EL (cell line): ENCODE results near the gene HECW1.
"Not testable (repeated sequence)": the region's sequence is repeated elsewhere in the genome, so short reads cannot be mapped to it uniquely, and the experiment has no call there.

Experiments
- DNase-seq: peaks from one replicate; pipeline ENCODE4 v3.0.0-alpha.2; 2016

The HECW1 gene

DNA sequence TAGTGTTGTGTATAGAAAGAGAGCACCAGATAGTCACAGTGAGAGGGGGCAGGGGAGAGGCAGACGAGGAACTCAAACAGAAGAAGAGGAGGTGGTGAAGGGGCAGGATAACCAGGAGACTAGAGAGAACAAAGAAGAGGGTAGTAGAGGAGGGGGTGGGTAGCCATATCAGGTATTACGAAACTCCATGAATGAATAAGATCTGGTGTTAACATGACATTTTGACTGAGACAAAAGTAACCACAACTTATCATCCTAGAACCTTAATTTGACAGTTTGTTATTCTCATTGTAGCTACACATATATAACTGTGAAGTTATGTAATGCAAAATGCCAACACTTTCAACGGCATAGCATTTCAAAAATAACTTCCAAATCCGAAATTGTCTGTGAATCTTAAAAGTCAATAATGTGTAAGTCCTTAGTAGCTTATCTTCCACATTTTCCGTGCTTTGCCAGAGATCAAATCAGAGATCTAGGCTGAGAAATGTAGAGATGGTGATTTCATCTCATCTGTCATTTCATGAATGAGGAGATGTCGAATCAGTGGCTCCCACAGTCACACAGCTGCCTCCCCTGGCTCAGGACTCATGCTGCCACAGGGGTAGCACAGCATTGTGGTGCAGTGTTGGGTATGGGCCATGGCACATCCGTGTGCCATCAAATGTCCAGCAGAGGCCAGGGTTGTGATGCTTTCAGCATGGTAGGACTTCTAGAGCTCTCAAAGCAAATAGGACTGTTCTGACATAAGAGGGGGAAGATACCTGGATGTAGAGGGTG, 202.1 kb downstream of the HECW1 start:
- DNase-seq, result no peak

DNA sequence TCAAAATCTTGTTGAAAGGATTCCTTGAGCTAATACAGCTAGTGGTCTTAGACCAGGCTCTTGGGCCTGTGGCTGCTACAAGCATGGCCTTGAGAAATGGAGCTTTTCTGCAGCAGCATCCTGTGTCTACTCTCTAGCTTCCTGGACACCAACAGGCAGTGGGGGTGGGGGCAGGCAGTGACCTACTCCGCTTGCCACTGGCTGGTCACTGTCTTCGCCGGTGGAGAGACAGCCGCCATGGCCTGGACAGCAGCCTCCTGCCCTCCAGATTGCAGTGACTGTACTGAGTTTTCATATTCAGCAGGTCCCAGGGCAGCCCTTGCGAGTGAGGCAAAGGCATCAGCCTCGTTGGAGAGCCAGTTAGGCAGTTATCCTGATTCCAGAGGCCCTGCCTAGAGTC, 204.6 kb downstream of the HECW1 start:
- DNase-seq, result no peak

DNA sequence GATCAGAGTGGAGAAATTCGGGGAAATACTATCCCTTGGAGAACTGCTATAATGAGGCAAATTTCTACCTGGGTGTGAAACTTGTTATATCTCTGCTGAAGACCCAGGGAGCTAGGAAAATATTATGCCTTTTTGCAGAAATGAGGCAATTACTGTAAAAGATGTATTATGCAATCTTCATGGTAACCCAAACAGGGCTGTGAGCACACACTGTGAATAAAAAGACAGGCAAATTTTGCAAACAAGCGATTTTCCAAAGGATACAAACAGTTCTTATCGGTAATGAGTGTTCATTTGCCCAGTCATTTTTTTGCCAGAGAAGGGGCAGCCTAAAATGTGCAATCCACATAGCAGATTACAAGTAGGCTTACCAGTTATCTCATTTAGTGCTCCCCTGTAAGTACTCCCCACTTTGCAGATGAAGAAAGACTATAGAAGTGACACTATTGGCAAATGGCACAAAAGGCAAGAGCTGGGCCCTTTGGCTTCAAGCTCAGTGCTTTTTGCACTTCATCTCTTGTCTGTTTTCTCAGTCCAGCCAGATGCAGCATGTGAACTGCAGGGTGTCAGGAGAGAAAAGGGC, 205.8 kb downstream of the HECW1 start:
- DNase-seq, result no peak

DNA sequence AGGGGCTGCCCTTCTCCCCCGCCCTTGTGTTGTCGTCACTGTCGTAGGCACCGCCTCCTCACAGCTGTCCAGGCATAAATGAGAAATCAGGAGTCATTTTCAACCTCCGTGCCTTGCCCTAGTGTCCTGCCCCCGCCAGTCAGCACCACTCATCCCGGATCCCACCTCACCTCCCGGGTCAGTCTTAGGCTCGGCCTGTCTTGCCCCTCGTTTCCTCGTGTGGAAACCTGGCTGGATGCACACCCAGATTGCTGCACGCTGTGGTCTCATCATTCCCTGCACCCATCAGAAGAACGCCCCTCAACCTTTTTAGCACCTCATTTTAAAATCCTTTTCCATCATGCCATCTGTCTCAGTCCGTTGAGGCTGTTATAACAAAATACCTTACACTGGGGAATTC, 213.1 kb downstream of the HECW1 start:
- no peak for DNase-seq

DNA sequence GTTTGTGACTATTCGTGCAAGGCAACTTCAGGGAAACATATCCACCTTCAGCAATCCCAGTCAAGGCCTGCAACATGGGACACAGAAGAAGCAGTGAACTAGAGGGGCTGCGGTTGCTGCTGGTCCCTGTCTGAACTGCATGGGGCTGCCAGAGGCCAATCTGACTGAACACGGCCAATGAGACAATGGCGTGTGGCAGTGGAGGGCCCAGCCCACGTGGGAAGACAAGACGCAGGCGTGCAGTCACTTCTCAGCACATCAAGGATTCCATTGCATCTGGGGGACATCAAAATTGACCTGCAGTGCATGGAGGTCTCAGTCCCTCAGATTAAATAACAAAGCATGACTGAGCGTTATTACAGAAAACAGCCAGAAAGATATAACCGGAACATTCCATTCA, 215.9 kb downstream of the HECW1 start:
- no peak for DNase-seq

DNA sequence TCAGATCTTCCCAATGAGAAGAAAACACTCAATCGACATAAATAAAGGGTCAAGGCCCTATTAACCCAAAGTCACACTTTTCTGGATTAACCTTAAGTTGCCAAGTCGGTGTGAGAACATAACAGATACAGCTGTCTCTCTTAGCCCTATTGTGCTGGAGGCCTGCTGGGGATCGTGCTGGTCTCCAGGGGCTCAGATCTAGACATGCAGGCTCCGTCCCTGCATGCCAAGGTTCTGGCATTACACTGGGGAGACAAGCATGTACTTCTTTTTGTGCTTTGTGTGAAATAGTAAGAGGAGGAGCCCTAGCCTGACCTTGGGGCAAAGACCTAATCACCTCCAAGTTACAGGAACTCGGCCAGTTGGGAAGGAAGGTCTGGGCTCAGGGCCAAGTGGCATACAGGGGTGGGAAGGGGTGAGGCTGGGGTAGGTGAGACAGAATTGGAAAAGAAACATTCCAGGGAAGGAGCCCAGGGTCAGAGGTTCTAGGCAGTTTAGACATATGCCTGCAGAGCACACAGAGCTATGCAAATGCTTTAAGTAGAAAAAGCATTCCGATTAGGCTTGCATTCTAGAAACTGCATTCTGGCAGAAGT, 216.4 kb downstream of the HECW1 start:
- DNase-seq, result no peak

DNA sequence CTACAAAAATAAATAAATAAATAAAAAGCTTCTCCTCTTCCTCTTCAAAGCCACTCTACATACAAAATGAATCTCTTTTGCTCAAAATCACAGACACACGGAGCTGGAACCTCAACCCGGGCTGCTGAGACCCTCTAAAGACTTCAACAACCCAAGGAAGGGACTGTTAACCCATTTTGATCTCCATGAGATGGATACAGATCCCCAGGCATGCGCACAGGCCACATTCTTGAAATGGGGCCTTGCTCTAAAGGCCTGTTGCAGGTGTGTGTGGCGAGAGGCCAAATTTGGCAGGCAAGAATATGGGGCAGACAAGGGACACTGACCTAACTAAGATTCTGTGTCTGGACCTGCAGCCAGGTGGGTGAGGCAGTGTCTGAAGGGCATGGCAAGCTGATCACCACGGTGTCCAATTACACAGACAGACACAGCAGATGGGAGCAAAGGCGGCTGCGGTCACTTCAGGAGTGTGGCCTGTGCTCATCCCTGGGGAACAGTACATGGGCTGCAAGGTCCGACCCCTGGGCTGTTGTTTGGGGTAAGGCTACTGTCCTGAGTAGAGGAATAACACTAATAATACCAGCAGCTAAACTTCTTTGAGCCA, 219.8 kb downstream of the HECW1 start:
- DNase-seq, result no peak

DNA sequence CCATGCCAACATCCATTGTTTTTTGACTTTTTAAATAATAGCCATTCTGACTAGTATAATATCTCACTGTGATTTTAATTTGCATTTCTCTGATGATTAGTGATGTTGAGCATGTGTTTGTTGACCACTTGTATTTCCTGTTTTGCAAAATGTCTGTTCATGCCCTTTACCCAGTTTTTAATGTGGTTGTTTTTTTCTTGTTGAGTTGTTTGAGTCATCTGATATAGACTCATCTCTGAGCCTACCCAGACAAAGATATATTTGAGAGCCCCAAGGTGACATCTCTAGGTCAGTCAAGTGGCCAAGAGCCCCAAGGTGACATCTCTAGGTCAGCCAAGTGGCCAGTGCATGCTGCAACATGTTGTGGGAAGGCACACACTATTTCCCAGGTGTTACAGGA, 224.7 kb downstream of the HECW1 start:
- DNase-seq, result no peak

DNA sequence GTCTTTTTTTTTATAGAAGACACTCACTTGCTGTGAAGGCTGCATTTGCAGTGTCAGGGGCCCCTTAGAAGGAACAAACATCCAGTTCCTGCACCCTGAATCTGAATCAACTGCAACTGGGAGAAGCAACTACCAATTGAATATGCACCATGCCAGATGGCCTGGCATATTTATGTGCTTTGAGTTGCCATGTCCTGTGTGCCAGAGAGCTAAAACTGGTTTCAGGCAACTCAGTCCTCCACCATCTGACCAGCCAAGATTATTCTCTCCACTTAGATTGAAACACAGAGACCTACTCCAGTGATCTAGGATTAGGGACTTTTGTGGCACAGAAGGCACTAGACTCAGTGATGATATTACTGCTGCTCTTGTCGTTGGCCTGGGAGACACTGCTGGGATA, 225.4 kb downstream of the HECW1 start:
- DNase-seq, result no peak

DNA sequence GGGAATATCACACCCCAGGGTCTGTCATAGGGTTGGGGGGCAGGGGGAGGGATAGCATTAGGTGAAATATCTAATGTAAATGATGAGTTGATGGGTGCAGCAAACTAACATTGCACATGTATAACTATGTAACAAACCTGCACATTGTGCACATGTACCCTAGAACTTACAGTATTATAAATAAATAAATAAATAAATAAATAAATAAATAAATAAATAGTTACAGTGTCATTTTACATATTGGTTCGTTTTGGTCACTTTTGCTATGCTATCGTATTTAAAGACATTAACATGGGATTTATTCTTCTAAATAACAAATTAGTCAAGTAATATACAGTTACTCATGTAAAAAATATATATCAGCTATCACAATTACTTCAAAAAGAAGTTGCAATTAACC, 228.7 kb downstream of the HECW1 start:
- DNase-seq, result no peak

DNA sequence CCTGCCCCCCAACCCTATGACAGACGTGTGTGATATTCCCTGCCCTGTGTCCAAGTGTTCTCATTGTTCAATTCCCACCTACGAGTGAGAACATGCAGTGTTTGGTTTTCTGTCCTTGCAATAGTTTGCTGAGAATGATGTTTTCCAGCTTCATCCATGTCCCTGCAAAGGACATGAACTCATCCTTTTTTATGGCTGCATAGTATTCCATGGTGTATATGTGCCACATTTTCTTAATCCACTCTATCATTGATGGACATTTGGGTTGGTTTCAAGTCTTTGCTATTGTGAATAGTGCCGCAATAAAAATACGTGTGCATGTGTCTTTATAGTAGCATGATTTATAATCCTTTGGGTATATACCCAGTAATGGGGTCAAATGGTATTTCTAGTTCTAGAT, 231.0 kb downstream of the HECW1 start:
- DNase-seq, result not testable (repeated sequence)

DNA sequence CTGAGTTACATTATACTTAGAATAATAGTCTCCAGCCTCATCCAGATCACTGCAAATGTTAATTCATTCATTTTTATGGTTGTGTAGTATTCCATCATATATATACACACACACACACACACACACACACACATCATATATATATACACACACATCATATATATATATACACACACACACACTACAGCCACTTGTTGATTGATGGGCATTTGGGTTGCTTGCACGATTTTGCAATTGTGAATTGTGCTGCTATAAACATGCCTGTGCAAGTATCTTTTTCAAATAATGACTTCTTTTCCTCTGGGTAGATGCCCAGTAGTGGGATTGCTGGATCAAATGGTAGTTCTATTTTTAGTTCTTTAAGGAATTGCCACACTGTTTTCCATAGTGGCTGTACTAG, 233.2 kb downstream of the HECW1 start:
- not testable (repeated sequence) for DNase-seq

DNA sequence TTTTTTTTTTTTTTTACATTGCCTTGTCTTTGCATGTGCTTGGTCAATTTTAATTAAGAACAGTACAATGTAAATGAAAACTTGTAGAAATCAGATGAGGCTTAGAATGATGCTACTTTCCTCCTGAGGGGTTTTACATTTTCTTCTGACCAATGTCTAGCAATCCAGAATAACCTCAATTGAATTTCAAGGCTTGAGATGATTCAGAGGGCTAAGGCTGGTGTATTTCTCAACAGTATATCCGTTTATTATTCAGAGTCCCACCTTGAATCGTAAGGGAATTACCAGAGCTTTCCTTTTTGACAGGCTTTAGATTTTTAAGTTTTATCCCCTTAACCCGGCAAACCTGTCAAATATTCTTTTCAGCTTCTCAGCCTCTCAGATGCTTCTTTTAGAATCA, 239.2 kb downstream of the HECW1 start:
- DNase-seq, result no peak

DNA sequence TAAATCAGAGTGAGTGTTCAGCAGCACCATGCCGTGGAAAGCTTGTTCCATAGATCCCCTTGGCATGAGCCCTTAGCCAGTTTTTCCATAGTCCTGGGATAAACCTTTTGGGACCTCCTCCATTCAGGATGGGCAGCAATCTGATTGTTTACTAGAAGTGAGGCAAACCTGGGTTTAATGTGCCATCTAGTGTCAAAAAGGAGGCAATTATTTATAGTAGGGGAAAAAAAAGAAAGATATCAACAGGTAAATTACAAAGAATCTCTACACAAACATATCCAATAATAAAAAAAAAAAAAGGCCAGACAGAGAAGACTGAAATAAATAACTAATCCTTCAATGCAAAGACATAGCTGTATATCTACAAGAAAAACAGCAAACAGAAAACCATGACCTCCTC, 241.5 kb downstream of the HECW1 start:
- no peak for DNase-seq

DNA sequence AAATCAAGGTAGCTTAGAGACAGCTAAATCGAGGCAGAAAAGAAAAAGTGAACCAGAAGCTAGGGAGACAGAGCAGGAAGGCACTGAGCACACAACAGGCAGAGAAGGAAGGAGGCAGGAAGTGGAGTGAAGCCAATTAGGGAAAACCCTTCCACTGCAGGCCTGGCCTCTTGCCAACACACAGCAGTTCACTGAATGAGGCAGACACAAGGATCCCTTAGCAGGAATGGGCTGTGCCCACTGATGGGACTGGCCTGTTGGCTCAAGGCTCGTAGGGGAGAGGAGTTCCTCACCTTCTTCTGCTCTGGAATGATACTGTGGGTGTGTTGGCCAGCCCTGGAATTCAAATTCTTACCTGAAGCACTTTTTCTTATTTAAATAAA, 250.2 kb downstream of the HECW1 start:
- DNase-seq, result peak; percentile 53

DNA sequence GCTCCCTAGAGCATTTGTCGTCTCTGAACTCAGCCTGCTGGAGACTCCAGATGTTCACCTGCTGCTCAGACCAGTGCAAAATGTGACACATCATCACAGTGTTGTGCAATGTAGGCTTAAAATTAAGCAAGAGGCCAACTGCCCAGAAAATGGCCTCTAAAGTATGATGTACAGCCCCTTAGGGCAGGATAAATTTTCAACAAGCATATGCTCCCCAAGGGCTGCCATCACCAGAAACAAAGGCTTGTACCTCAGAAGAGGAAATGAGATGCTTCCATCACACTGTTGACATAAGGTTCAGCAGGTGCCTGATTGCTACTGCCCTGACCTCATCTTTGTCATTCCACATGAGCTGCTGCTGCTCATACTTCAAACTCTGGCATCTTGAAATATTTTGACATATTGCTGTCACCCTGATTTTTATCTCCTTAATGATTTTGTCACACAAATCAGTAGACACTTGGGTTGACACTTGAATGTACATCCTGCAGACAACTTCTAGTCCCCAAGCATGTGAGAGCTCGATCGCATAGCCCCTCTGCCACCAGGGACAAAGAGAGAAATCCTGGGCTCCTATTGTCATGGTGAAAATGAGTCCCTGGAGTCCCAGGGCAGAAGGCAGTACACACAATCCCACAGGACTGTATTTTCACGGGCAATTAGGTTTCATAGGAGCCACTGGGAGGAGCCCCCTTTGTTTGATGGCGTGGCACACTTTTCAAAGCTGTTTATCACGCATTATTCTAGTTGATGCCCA, 250.8 kb downstream of the HECW1 start:
- peak; percentile 56 for DNase-seq

DNA sequence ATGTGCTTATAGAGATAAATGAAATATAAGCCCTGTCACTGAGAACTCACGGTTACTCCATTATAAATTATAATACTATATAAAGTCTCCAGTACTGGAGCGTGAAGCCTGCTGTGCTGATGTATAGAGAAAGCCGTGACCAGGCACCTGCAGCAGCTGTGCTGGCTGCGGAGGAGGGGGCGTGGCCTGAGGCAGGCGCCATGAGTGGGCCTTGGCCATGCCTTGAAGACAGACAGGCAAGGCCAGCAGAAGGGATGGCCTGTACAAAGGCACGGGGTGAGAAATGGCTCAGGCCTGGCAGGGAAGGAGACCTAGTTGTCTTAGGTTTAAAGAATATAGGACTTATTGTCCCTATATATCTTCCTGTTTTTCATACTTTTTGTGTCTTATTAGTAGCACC, 251.9 kb downstream of the HECW1 start:
- no peak for DNase-seq

DNA sequence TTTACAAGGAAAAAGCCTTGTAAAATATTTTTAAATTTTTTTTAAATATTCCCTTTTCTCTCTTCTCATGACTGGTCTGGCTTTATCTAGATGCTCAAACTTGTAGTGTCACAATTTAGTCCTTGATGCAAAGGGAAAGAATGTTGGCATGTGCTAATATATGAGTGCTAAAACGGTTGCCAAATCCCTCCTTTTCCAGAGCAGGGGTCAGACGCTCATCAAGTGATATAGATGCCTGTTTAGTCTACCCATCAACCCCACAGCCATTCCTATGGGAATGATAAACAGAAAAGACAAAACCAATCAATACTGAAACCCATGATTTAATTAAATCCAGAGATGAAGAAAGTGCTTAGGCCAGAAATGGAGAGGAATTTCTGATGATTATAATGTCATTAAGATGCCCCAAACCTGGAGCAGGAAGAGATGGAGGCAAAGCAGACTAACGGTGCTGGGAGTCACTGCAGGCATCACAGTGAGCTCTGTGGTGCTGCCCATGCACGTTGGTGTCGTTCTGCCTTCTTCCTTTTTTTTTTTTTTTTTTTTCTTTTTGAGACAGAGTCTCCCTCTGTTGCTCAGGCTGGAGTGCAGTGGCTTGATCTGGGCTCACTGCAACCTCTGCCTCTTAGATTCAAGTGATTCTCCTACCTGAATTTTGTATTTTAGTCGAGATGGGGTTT, 260.4 kb downstream of the HECW1 start:
- no peak for DNase-seq

DNA sequence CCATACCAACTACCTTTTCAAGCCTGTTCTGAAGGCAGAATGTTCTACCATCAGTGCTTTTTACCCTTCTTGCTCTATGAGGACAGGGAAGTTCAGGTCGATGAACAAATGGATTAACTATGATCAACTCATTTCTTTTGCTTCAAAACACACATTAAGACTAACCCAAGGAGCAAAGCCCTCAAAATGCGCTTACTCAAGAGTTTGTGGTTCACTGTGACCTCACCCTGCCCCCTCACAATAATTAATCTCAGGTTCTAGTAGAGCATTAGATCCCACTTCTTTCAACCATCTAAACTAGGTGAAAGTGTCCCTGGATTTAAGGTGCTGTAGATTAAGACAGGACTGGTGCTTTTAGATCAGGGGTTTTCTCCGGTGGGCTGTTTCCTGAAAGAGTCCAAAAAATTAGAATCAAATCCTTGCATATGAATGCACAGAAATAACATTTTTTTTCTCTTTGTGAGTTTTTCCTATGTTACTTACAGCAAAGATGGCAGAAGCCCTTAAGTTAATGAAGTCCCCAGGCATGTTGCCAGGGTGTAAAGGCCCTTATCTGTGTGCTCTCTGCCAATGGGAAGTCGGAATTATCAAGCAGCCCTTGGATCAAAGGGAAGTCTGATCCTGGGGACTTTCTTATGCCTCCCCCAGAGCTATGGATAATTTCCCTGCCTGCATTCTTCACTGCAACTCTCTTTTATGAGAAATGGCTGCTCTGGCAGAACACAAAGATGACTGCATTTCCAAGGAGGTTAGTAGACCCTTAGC, 264.9 kb downstream of the HECW1 start:
- DNase-seq, result no peak

DNA sequence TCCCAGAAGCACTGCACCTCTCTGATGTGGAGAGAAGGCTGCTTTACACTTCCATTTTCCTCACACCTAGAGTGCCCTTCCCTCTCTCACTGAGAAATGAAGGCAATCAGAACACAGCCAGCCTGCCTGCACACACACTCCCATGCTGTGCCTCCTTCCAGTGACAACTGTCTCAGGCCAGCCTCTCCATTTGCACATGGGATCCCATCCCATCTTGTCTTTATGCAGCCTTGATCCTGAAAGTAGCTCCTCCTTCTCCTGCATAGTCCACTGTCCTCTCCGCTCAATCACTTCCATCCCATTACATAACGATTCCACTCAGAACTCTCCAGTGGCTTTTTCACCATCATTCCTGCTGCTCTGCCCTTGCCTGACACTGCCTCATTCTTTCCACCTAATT, 266.8 kb downstream of the HECW1 start:
- no peak for DNase-seq

DNA sequence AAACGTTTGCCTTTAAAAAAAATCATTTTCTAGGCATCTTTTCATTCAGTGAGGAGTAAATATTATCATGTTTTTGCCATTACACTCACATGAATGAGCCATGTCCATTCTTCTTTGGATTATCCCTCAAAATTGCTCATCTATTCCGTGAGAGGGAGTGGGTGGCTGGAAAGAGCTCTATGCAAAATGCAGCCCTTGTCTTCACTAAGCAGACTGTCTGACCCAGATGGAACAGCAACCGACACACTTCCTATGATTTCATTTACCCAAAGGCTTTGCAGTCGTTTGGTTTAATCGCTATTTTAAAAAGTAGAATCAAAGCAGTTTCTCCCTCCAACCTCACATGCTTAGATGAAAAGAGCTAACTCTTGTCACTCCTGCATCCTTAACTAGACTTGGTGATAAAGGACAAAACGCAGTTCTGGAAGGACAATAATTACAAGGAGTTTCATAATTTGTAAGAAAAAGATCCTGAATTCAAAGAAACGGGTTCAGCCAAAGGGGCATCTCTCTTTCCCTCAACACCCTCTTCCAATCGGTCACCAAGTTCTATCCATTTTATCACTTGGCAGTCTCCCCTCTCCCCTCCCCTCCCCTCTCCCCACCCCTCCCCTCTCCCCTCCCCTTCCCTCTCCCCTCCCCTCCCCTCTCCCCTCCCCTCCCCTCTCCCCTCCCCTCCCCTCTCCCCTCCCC, 272.3 kb downstream of the HECW1 start:
- no peak for DNase-seq
